A549 (cell line): ENCODE results near the gene BRPF1. TPM values are rescaled to one million over a fixed set of nuclear protein-coding genes. Genes with fewer than 3 reads are reported as not detected.

ENCODE experiments used
- ATAC-seq, 2 experiments: fragments of 200-7000 bp in 1 of 2; fragments of >200 bp in 1 of 2; cut with Nextera tagmentation in 1 of 2; cut with Tn5 transposase in 1 of 2; 3 replicates each; pipeline versions ENCODE4 v1.8.0 to v1.9.1; 2018 to 2020; ENCODE audit warnings: mild to moderate bottlenecking in 1 of 2, moderate library complexity in 1 of 2
- CTCF ChIA-PET: fragments of 300-600 bp; sonication (Branson Sonifier 250); formaldehyde crosslinking; extraction: SDS; loops from one replicate; lab custom pipeline; 2021; ENCODE audit warnings: antibody characterized with exemption, inconsistent platforms; lab: Yijun Ruan, JAX
- POLR2A ChIA-PET: fragments of 350-600 bp; formaldehyde crosslinking; extraction: SDS; loops from one replicate; lab custom pipeline; 2021; ENCODE audit warnings: antibody characterized with exemption, inconsistent platforms; lab: Yijun Ruan, JAX
- DNase-seq, 2 experiments: peaks; one replicate each; pipeline versions ENCODE4 v3.0.0 to v3.0.0-alpha.2; 2011 to 2016; ENCODE audit warnings: low read depth in 1 of 2, low spot score in 1 of 2
- FAIRE-seq: peaks from 2 replicates; lab custom pipeline; 2011; peaks lifted over from hg19 to GRCh38; lab: Jason Lieb, UNC
- H3K27ac ChIP-seq, 2 experiments: fragments of >200 bp; sonication (Bioruptor Twin); formaldehyde crosslinking; 3 replicates each; pipeline ENCODE4 v1.5.1; 2016 to 2017
- H3K4me1 ChIP-seq: fragments of >200 bp; sonication (Bioruptor Twin); formaldehyde crosslinking; 3 replicates; pipeline ENCODE4 v1.6.1; 2016
- H3K4me2 ChIP-seq: fragments of >200 bp; sonication (Bioruptor Twin); formaldehyde crosslinking; 3 replicates; pipeline ENCODE4 v1.6.1; 2016
- H3K4me3 ChIP-seq: fragments of >200 bp; sonication (Bioruptor Twin); formaldehyde crosslinking; 3 replicates; pipeline ENCODE4 v1.5.1; 2016
- H3K9me3 ChIP-seq: fragments of >200 bp; sonication (Bioruptor Twin); formaldehyde crosslinking; 3 replicates; pipeline ENCODE4 v1.6.1; 2016
- CEBPB ChIP-seq, 2 experiments: fragments of >200 bp in 1 of 2; sonication (Bioruptor Twin) in 1 of 2; formaldehyde crosslinking in 1 of 2; IDR thresholded peaks; 2 replicates each; pipeline ENCODE4 v1.6.1; 2012 to 2016
- CTCF ChIP-seq: fragments of >200 bp; sonication (Bioruptor Twin); formaldehyde crosslinking; IDR thresholded peaks from 3 replicates; pipeline ENCODE4 v1.5.1; 2016
- E2F6 ChIP-seq: IDR thresholded peaks from 2 replicates; pipeline ENCODE4 v1.6.1; 2012; ENCODE audit warnings: low read depth, borderline replicate concordance
- EHMT2 ChIP-seq: fragments of 200-600 bp; sonication (generic); IDR thresholded peaks from 2 replicates; pipeline ENCODE4 v1.6.1; 2016; ENCODE audit warnings: antibody characterized with exemption, low read depth, mild to moderate bottlenecking, moderate library complexity
- ELK1 ChIP-seq: fragments of 150-350 bp; IDR thresholded peaks from 2 replicates; pipeline ENCODE4 v1.6.1; 2014; ENCODE audit warnings: low read depth, mild to moderate bottlenecking, low read length
- FOXS1 ChIP-seq: fragments of 250-450 bp; sonication (Bioruptor Pico); IDR thresholded peaks from 2 replicates; pipeline ENCODE4 v1.5.0; 2020; ENCODE audit warnings: mild to moderate bottlenecking, moderate library complexity
- HMGXB4 ChIP-seq: fragments of 250-450 bp; sonication (Bioruptor Pico); IDR thresholded peaks from 2 replicates; pipeline ENCODE4 v1.5.0; 2021; ENCODE audit warnings: mild to moderate bottlenecking, moderate library complexity, borderline replicate concordance
- HOXA7 ChIP-seq: fragments of 250-450 bp; sonication (Bioruptor Pico); IDR thresholded peaks from 2 replicates; pipeline ENCODE4 v1.5.0; 2020; ENCODE audit warnings: mild to moderate bottlenecking, moderate library complexity
- HOXB13 ChIP-seq: fragments of 250-450 bp; sonication (Bioruptor Pico); IDR thresholded peaks from 2 replicates; pipeline ENCODE4 v1.5.0; 2020; ENCODE audit warnings: low read depth, mild to moderate bottlenecking, moderate library complexity
- JUN ChIP-seq, 2 experiments: fragments of >200 bp; sonication (Bioruptor Twin); formaldehyde crosslinking; IDR thresholded peaks; 2 replicates in 1 of 2; 3 replicates in 1 of 2; pipeline ENCODE4 v1.6.1; 2016 to 2017
- KDM5A ChIP-seq: fragments of 200-600 bp; sonication (generic); IDR thresholded peaks from 2 replicates; pipeline ENCODE4 v1.6.1; 2016; ENCODE audit warnings: antibody characterized with exemption, mild to moderate bottlenecking
- MAFK ChIP-seq: fragments of 450-650 bp; IDR thresholded peaks from 2 replicates; pipeline ENCODE4 v1.6.1; 2014; ENCODE audit not compliant: partially characterized antibody
- MAX ChIP-seq: IDR thresholded peaks from 2 replicates; pipeline ENCODE4 v1.6.1; 2012
- MAZ ChIP-seq: fragments of 150-350 bp; IDR thresholded peaks from 2 replicates; pipeline ENCODE4 v1.6.1; 2014; ENCODE audit warnings: antibody characterized with exemption, low read depth, low read length, borderline replicate concordance
- NFE2L2 ChIP-seq: fragments of 150-350 bp; conservative IDR thresholded peaks from 2 replicates; pipeline ENCODE4 v1.6.1; 2014; ENCODE audit warnings: low read length
- POLR2A ChIP-seq: IDR thresholded peaks from 2 replicates; pipeline ENCODE4 v1.6.1; 2012; ENCODE audit warnings: mild to moderate bottlenecking, low read length
- RFX5 ChIP-seq: fragments of 450-650 bp; IDR thresholded peaks from 2 replicates; pipeline ENCODE4 v1.7.1; 2014; ENCODE audit warnings: antibody characterized with exemption, mild to moderate bottlenecking, moderate library complexity
- SREBF2 ChIP-seq: fragments of 450-650 bp; IDR thresholded peaks from 2 replicates; pipeline ENCODE4 v1.6.1; 2014; ENCODE audit warnings: mild to moderate bottlenecking, moderate library complexity
- ZC3H11A ChIP-seq: fragments of 450-650 bp; IDR thresholded peaks from 2 replicates; pipeline ENCODE4 v1.6.1; 2014; ENCODE audit warnings: antibody characterized with exemption, mild to moderate bottlenecking
- ZSCAN20 ChIP-seq: fragments of 250-450 bp; sonication (Bioruptor Pico); IDR thresholded peaks from 2 replicates; pipeline ENCODE4 v1.8.0; 2022; ENCODE audit warnings: mild to moderate bottlenecking, moderate library complexity
- WGBS: methylation state at CpG from one replicate; pipeline ENCODE4 v1.1.6; 2017; ENCODE audit errors: missing lambda C conversion rate; 5-methylcytosine and 5-hydroxymethylcytosine counted together
- polyA plus RNA-seq, 4 experiments: library from polyadenylated mRNA; depleted of rRNA in 3 of 4; stranded (reverse); fragments of >200 nt; fragmentation: RNase III in 1 of 4; extraction: RNeasy Plus Mini Kit Qiagen cat#74134 plus additional on column Dnase treatment in 1 of 4; gene quantifications; 2 replicates in 3 of 4; 3 replicates in 1 of 4; pipeline ENCODE4 v1.2.3, GENCODE V29; 2011 to 2017

BRPF1 gene
- polyA plus RNA-seq, 2 of the 4 experiments (the other 2 are of a cell fraction), result 8.6 to 12.4 TPM

GRCh38 chr3:9795207-9795606, 63.7 kb downstream of the BRPF1 start:
- DNase-seq (no peak), FAIRE-seq (no peak), ATAC-seq (no peak)
- H3K27ac ChIP-seq, result no peak overlapping the region
- H3K4me2 ChIP-seq, result no peak overlapping the region
- H3K4me1 ChIP-seq, result peaks cover 21% of the 10 kb centered on the region
- CTCF ChIA-PET, result interaction anchor here (1.6 to 1.8 kb wide), 2 partner anchors 13 to 14 kb away, joined by 4 read pairs; partner anchors contain the start of gene TTLL3
- H3K9me3 ChIP-seq, result no peaks in the 10 kb centered on the region
- WGBS, result 96% methylated on average over 5 of the region's 5 CpGs
- no peak overlapping the region for H3K4me3 ChIP-seq
- POLR2A ChIA-PET, result no interaction called here
- TF ChIP-seq KDM5A (no peak), E2F6 (no peak), ZC3H11A (no peak), FOXS1 (CRISPR knock-in tag) (no peak), EHMT2 (no peak), CEBPB (IDR thresholded peaks at IDR 0.05) (no peak), MAZ (no peak), HMGXB4 (no peak), NFE2L2 (no peak)
- TF ChIP-seq, all 56 proteins: peak for 0

GRCh38 chr3:9797196-9797945, 65.8 kb downstream of the BRPF1 start:
- TF ChIP-seq ELK1 (no peak), RFX5 (no peak), ZSCAN20 (CRISPR knock-in tag) (no peak), JUN (IDR thresholded peaks at IDR 0.05) (no peak), EHMT2 (no peak), MAFK (no peak), ZC3H11A (no peak), HOXB13 (CRISPR knock-in tag) (no peak), HOXA7 (CRISPR knock-in tag) (no peak), POLR2A (no peak), SREBF2 (no peak), MAX (no peak), NFE2L2 (no peak), CTCF (no peak)
- DNase-seq (no peak), ATAC-seq (no peak), FAIRE-seq (no peak)
- no peak overlapping the region for H3K4me2 ChIP-seq
- no peak overlapping the region for H3K4me3 ChIP-seq
- H3K9me3 ChIP-seq, result no peaks in the 10 kb centered on the region
- no peak overlapping the region for H3K27ac ChIP-seq
- POLR2A ChIA-PET, result interaction anchor here (0.6 kb wide), 1 partner anchor 33 kb away, joined by 6 read pairs; no protein-coding TSS in a partner anchor
- CTCF ChIA-PET, result interaction anchor here (0.6 to 1.6 kb wide), 4 partner anchors 25 to 299 kb away, joined by 3 to 7 read pairs (median 3); no protein-coding TSS in a partner anchor
- 94% methylated on average over 12 of the region's 12 CpGs for WGBS
- peaks cover 10% of the 10 kb centered on the region; the same call in 2 of the 3 replicates for H3K4me1 ChIP-seq

Other genes with a start within 250 kb of the BRPF1 start
- gene LHFPL4, start 177.9 kb upstream of the BRPF1 start, polyA plus RNA-seq (2011; rRNA removed), result 0.08 and 0.21 TPM in 2 replicates
- 0.14 to 0.39 TPM (median 0.18 TPM) in 3 replicates for gene LHFPL4, start 177.9 kb upstream of the BRPF1 start, polyA plus RNA-seq (2017; fragmentation: RNase III; extraction: RNeasy Plus Mini Kit Qiagen cat#74134 plus additional on column Dnase treatment)
- gene MTMR14, start 82.2 kb upstream of the BRPF1 start, polyA plus RNA-seq (2011; rRNA removed), result 28.8 and 33.4 TPM in 2 replicates
- gene MTMR14, start 82.2 kb upstream of the BRPF1 start, polyA plus RNA-seq (2017; fragmentation: RNase III; extraction: RNeasy Plus Mini Kit Qiagen cat#74134 plus additional on column Dnase treatment), result 16.6 to 17.8 TPM (median 17.7 TPM) in 3 replicates
- 0.03 and 0.07 TPM in 2 replicates for gene CPNE9, start 27.9 kb upstream of the BRPF1 start, polyA plus RNA-seq (2011; rRNA removed)
- 0.05 to 0.07 TPM in 2 of 3 replicates, not detected in the other for gene CPNE9, start 27.9 kb upstream of the BRPF1 start, polyA plus RNA-seq (2017; fragmentation: RNase III; extraction: RNeasy Plus Mini Kit Qiagen cat#74134 plus additional on column Dnase treatment)
- gene OGG1, start 18.2 kb downstream of the BRPF1 start, polyA plus RNA-seq (2011; rRNA removed), result 21.2 and 21.6 TPM in 2 replicates
- gene OGG1, start 18.2 kb downstream of the BRPF1 start, polyA plus RNA-seq (2017; fragmentation: RNase III; extraction: RNeasy Plus Mini Kit Qiagen cat#74134 plus additional on column Dnase treatment), result 17.2 to 20.0 TPM (median 18.1 TPM) in 3 replicates
- gene CAMK1, start 38.2 kb downstream of the BRPF1 start, polyA plus RNA-seq (2011; rRNA removed), result 13.5 and 16.0 TPM in 2 replicates
- 15.6 to 16.1 TPM (median 15.9 TPM) in 3 replicates for gene CAMK1, start 38.2 kb downstream of the BRPF1 start, polyA plus RNA-seq (2017; fragmentation: RNase III; extraction: RNeasy Plus Mini Kit Qiagen cat#74134 plus additional on column Dnase treatment)
- 42.6 and 49.2 TPM in 2 replicates for gene TADA3, start 60.7 kb downstream of the BRPF1 start, polyA plus RNA-seq (2011; rRNA removed)
- gene TADA3, start 60.7 kb downstream of the BRPF1 start, polyA plus RNA-seq (2017; fragmentation: RNase III; extraction: RNeasy Plus Mini Kit Qiagen cat#74134 plus additional on column Dnase treatment), result 44.3 to 53.6 TPM (median 50.3 TPM) in 3 replicates
- 126 and 140 TPM in 2 replicates for gene ARPC4, start 61.3 kb downstream of the BRPF1 start, polyA plus RNA-seq (2011; rRNA removed)
- gene ARPC4, start 61.3 kb downstream of the BRPF1 start, polyA plus RNA-seq (2017; fragmentation: RNase III; extraction: RNeasy Plus Mini Kit Qiagen cat#74134 plus additional on column Dnase treatment), result 292 to 310 TPM (median 298 TPM) in 3 replicates
- gene TTLL3, start 78.5 kb downstream of the BRPF1 start, polyA plus RNA-seq (2011; rRNA removed), result 13.0 and 18.1 TPM in 2 replicates
- 9.9 to 12.8 TPM (median 10.3 TPM) in 3 replicates for gene TTLL3, start 78.5 kb downstream of the BRPF1 start, polyA plus RNA-seq (2017; fragmentation: RNase III; extraction: RNeasy Plus Mini Kit Qiagen cat#74134 plus additional on column Dnase treatment)
- 38.9 and 47.1 TPM in 2 replicates for gene RPUSD3, start 112.3 kb downstream of the BRPF1 start, polyA plus RNA-seq (2011; rRNA removed)
- gene RPUSD3, start 112.3 kb downstream of the BRPF1 start, polyA plus RNA-seq (2017; fragmentation: RNase III; extraction: RNeasy Plus Mini Kit Qiagen cat#74134 plus additional on column Dnase treatment), result 42.2 to 45.0 TPM (median 44.5 TPM) in 3 replicates
- gene CIDEC, start 148.5 kb downstream of the BRPF1 start, polyA plus RNA-seq (2011; rRNA removed), result 6.3 and 10.4 TPM in 2 replicates
- 2.0 to 3.3 TPM (median 2.8 TPM) in 3 replicates for gene CIDEC, start 148.5 kb downstream of the BRPF1 start, polyA plus RNA-seq (2017; fragmentation: RNase III; extraction: RNeasy Plus Mini Kit Qiagen cat#74134 plus additional on column Dnase treatment)
- gene JAGN1, start 158.9 kb downstream of the BRPF1 start, polyA plus RNA-seq (2011; rRNA removed), result 63.2 and 79.3 TPM in 2 replicates
- 48.6 to 53.7 TPM (median 49.6 TPM) in 3 replicates for gene JAGN1, start 158.9 kb downstream of the BRPF1 start, polyA plus RNA-seq (2017; fragmentation: RNase III; extraction: RNeasy Plus Mini Kit Qiagen cat#74134 plus additional on column Dnase treatment)
- gene IL17RE, start 171.1 kb downstream of the BRPF1 start, polyA plus RNA-seq (2011; rRNA removed), result 0.53 and 0.60 TPM in 2 replicates
- gene IL17RE, start 171.1 kb downstream of the BRPF1 start, polyA plus RNA-seq (2017; fragmentation: RNase III; extraction: RNeasy Plus Mini Kit Qiagen cat#74134 plus additional on column Dnase treatment), result 0.44 to 0.67 TPM (median 0.47 TPM) in 3 replicates
- 7.7 and 12.2 TPM in 2 replicates for gene IL17RC, start 185.4 kb downstream of the BRPF1 start, polyA plus RNA-seq (2011; rRNA removed)
- gene IL17RC, start 185.4 kb downstream of the BRPF1 start, polyA plus RNA-seq (2017; fragmentation: RNase III; extraction: RNeasy Plus Mini Kit Qiagen cat#74134 plus additional on column Dnase treatment), result 9.1 to 9.8 TPM (median 9.4 TPM) in 3 replicates
- 13.1 and 13.9 TPM in 2 replicates for gene CRELD1, start 202.1 kb downstream of the BRPF1 start, polyA plus RNA-seq (2011; rRNA removed)
- gene CRELD1, start 202.1 kb downstream of the BRPF1 start, polyA plus RNA-seq (2017; fragmentation: RNase III; extraction: RNeasy Plus Mini Kit Qiagen cat#74134 plus additional on column Dnase treatment), result 9.8 to 13.6 TPM (median 11.1 TPM) in 3 replicates
- 0.50 and 0.53 TPM in 2 replicates for gene PRRT3, start 220.7 kb downstream of the BRPF1 start, polyA plus RNA-seq (2011; rRNA removed)
- 1.1 to 1.3 TPM (median 1.1 TPM) in 3 replicates for gene PRRT3, start 220.7 kb downstream of the BRPF1 start, polyA plus RNA-seq (2017; fragmentation: RNase III; extraction: RNeasy Plus Mini Kit Qiagen cat#74134 plus additional on column Dnase treatment)